OCI-LY3 (cell line): ENCODE results near the gene JMJD7.

ENCODE experiments used
- H2AFZ ChIP-seq: fragments of 200-600, 300-600 bp; shearing (Covaris generic); 2 replicates; pipeline ENCODE4 v1.6.0; 2014; ENCODE audit warnings: antibody characterized with exemption, low read depth, low read length
- H3K27ac ChIP-seq: fragments of 200-600, 300-600 bp; sonication (generic); 2 replicates; pipeline ENCODE4 v1.5.1; 2014; ENCODE audit warnings: mild to moderate bottlenecking, low read length, moderate library complexity, mixed read lengths
- H3K27me3 ChIP-seq: fragments of 200-600, 300-600 bp; sonication (generic); 2 replicates; pipeline ENCODE4 v1.6.1; 2014; ENCODE audit warnings: low read depth, low read length, mixed read lengths
- H3K36me3 ChIP-seq: fragments of 200-600, 300-600 bp; sonication (generic); replicated peaks from 2 replicates; pipeline ENCODE3; 2014; ENCODE audit warnings: low read depth, low read length, mixed read lengths
- H3K4me1 ChIP-seq: fragments of 300-600, 200-600 bp; sonication (generic); 2 replicates; pipeline ENCODE4 v1.6.1; 2014; ENCODE audit warnings: low read length, mixed read lengths
- H3K4me2 ChIP-seq: fragments of 200-600, 300-600 bp; sonication (generic); 2 replicates; pipeline ENCODE4 v1.6.1; 2014; ENCODE audit warnings: low read length, mixed read lengths
- H3K4me3 ChIP-seq: fragments of 300-600, 200-600 bp; sonication (generic); 2 replicates; pipeline ENCODE4 v1.5.1; 2014; ENCODE audit warnings: antibody characterized with exemption, mild to moderate bottlenecking, low read length, moderate library complexity
- H3K79me2 ChIP-seq: fragments of 300-600, 200-600 bp; shearing (Covaris generic); 2 replicates; pipeline ENCODE4 v1.6.1; 2014; ENCODE audit warnings: mild to moderate bottlenecking, low read length, mixed read lengths
- H3K9ac ChIP-seq: fragments of 300-600, 200-600 bp; shearing (Covaris generic); 2 replicates; pipeline ENCODE4 v1.6.0; 2014; ENCODE audit warnings: mild to moderate bottlenecking, low read length, moderate library complexity
- H3K9me3 ChIP-seq: fragments of 200-600, 300-600 bp; shearing (Covaris generic); 2 replicates; pipeline ENCODE4 v1.6.1; 2014; ENCODE audit warnings: low read length, mixed read lengths; ENCODE audit not compliant: insufficient read depth
- H4K20me1 ChIP-seq: fragments of 200-600, 300-600 bp; sonication (generic); 2 replicates; pipeline ENCODE4 v1.6.1; 2016; ENCODE audit warnings: low read length, mixed read lengths; ENCODE audit not compliant: insufficient read depth
- EZH2phosphoT487 ChIP-seq: fragments of 200-600 bp; shearing (Covaris generic); IDR thresholded peaks from 2 replicates; pipeline ENCODE4 v1.6.1; 2018; ENCODE audit warnings: antibody characterized with exemption, mixed run types, low read depth
- TF ChIP-seq, protein P1 (sequence below): fragments of 200-600, 300-600 bp; sonication (generic); IDR thresholded peaks from 2 replicates; pipeline ENCODE4 v1.5.1; 2014; ENCODE audit warnings: antibody characterized with exemption, low read length, low read depth

JMJD7 gene

DNA sequence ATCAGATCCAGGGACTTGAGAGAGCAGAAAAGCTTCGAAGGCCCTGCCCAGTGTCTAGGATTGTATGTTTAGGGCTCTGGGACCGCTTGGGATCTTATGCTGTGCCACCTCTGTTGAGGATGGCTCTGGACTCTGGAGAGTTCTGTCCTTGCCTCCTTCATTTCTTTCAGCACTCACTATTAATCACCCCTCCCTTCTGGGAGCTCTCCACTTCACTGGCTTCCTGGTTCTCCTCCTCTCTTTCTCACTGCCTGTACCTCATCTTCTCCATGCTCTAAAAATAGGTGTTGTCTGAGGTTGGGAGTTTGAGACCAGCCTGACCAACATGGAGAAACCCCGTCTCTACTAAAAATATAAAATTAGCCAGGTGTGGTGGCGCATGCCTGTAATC lies 36.4 kb upstream of the JMJD7 start:
- Histone ChIP-seq H3K27ac (no peak overlapping the region), H3K9ac (no peak overlapping the region), H4K20me1 (peaks cover 6% of the 10 kb centered on the region; the same call in 1 of the 2 replicates), H3K9me3 (no peaks in the 10 kb centered on the region), H3K4me2 (no peak overlapping the region), H3K4me1 (peaks cover 14% of the 10 kb centered on the region), H2AFZ (no peak overlapping the region), H3K27me3 (no peaks in the 10 kb centered on the region), H3K4me3 (no peak overlapping the region), H3K36me3 (no peaks in the 10 kb centered on the region), H3K79me2 (0 out of 2 replicates have a peak, but pooled peaks cover 4% of the 10 kb centered on the region)
- TF ChIP-seq, protein P1, sequence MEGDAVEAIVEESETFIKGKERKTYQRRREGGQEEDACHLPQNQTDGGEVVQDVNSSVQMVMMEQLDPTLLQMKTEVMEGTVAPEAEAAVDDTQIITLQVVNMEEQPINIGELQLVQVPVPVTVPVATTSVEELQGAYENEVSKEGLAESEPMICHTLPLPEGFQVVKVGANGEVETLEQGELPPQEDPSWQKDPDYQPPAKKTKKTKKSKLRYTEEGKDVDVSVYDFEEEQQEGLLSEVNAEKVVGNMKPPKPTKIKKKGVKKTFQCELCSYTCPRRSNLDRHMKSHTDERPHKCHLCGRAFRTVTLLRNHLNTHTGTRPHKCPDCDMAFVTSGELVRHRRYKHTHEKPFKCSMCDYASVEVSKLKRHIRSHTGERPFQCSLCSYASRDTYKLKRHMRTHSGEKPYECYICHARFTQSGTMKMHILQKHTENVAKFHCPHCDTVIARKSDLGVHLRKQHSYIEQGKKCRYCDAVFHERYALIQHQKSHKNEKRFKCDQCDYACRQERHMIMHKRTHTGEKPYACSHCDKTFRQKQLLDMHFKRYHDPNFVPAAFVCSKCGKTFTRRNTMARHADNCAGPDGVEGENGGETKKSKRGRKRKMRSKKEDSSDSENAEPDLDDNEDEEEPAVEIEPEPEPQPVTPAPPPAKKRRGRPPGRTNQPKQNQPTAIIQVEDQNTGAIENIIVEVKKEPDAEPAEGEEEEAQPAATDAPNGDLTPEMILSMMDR: no peak

DNA sequence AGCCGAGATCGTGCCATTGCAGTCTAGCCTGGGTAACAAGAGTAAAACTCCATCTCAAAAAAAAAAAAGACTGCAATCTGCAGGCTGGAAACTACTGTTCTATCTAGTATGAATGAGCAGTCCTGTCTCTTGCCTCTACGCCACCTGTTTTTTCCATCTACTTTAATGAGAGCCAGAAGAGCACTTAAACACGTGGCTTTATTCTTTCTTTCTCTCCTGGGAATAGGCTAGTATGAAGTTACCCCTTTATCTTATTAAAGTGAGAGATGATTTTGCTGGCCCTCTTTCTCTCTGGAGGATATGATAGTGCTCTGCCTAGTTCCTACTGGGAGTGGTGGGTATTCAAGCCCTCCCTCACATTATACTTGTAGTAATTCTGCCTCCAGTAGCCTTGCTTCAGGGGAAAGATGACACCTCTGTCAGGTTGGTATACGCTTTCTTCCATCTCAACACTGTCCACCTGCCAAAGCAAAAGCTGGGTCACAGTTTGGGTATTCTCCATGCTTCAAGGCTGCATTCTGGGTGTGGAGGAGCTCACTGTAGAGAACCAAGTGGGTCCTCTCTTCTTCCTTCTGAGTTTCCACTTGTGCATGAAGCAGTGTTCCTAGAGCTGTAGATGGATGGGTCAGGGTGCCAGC lies 35.8 kb upstream of the JMJD7 start:
- no peak overlapping the region for H3K9ac ChIP-seq
- no peak overlapping the region for H3K4me3 ChIP-seq
- H3K9me3 ChIP-seq: no peaks in the 10 kb centered on the region
- peaks cover 6% of the 10 kb centered on the region; the same call in 1 of the 2 replicates for H4K20me1 ChIP-seq
- no peaks in the 10 kb centered on the region for H3K36me3 ChIP-seq
- H3K27me3 ChIP-seq: no peaks in the 10 kb centered on the region
- TF ChIP-seq, protein P1: no peak
- TF ChIP-seq EZH2phosphoT487: no peak
- H3K79me2 ChIP-seq: 0 out of 2 replicates have a peak, but pooled peaks cover 4% of the 10 kb centered on the region
- no peak overlapping the region for H3K4me2 ChIP-seq
- H3K4me1 ChIP-seq: peaks cover 19% of the 10 kb centered on the region
- no peak overlapping the region for H3K27ac ChIP-seq
- no peak overlapping the region for H2AFZ ChIP-seq

DNA sequence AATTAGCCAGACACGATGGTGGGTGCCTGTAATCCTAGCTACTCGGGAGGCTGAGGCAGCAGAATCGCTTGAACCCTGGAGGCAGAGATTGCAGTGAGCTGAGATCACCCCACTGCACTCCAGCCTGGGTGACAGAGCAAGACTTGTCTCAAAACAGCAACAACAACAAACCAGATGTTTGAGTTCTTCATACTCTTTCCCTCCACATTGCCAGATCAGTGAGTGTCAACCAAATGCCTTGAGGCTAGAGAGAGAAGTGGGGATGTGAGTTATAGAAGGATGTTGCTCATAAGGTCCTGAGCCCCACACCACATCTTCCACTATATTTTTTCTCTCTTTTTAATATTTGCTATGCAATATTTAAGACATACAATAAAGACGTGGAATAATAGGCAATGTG lies 33.8 kb upstream of the JMJD7 start:
- no peak overlapping the region for H3K4me2 ChIP-seq
- H3K79me2 ChIP-seq: 0 out of 2 replicates have a peak, but pooled peaks cover 4% of the 10 kb centered on the region
- H3K9me3 ChIP-seq: no peaks in the 10 kb centered on the region
- no peak overlapping the region for H3K27ac ChIP-seq
- no peaks in the 10 kb centered on the region for H3K27me3 ChIP-seq
- H3K4me1 ChIP-seq: peaks cover 25% of the 10 kb centered on the region
- no peak overlapping the region for H3K4me3 ChIP-seq
- no peak overlapping the region for H3K9ac ChIP-seq
- peaks cover 6% of the 10 kb centered on the region; the same call in 1 of the 2 replicates for H4K20me1 ChIP-seq
- no peaks in the 10 kb centered on the region for H3K36me3 ChIP-seq
- no peak overlapping the region for H2AFZ ChIP-seq
- no peak for TF ChIP-seq EZH2phosphoT487
- TF ChIP-seq, protein P1: no peak

DNA sequence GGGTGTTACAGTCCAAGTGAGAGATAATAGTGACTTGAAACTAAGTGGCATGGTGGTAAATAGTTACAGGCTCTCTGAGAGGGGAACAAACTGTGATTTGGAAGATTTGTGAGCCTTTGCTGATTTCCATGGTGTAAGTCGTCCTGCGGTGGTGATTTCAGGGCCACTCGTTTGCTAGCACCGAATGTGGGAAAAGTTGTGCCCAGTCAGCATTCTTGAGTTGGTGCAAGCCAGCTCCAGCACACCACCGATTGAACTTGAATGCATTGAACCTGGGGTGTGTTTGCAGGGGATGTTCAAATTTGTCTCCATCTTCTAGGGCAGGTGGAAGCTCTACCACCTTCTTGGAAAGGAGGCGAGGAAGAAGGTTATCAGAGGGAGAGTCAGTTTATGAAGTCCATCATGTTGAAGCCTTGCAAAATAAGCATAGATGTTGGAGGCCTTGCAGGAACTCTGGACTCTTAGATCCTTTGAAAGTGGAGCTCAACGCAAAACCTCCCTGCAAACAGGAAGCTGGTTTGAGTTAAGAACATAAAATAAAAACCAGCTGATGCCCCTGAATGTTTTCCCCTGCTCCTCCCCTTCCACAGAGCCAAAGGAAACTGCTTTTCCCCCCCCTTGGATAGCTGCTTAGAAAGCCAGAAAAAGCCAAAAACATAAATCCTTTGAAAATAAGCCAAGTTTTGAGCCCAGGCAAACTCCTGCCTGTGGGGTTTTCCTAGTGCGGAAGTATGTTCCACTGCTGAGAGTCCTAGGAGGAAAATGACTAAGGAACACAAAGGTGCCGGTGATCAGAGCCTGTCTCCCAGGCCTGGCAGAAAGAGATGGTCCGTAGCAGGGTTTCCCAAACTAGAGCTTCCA lies 31.7 kb upstream of the JMJD7 start:
- Histone ChIP-seq H3K36me3 (peaks cover 8% of the 10 kb centered on the region), H3K4me1 (peaks cover 33% of the 10 kb centered on the region), H2AFZ (no peak overlapping the region), H3K79me2 (no peaks in the 10 kb centered on the region), H3K9me3 (no peaks in the 10 kb centered on the region), H3K9ac (no peak overlapping the region), H4K20me1 (no peaks in the 10 kb centered on the region), H3K4me2 (no peak overlapping the region), H3K4me3 (no peak overlapping the region), H3K27me3 (no peaks in the 10 kb centered on the region), H3K27ac (no peak overlapping the region)
- no peak for TF ChIP-seq EZH2phosphoT487
